Dendritic cell treated with granulocyte-macrophage colony-stimulating factor and Interleukin-4, amounts not matched to agents 40 ng/mL and 50 ng/mL, for 4 days (primary cell): ENCODE data around the gene PCBP3.

ENCODE experiments used
- H3K27ac Mint-ChIP-seq: one replicate; pipeline ENCODE4 v1.8.0; 2022; ENCODE audit warnings: mild to moderate bottlenecking, mixed read lengths
- H3K27me3 Mint-ChIP-seq: one replicate; pipeline ENCODE4 v1.8.0; 2022; ENCODE audit warnings: mild to moderate bottlenecking, mixed read lengths
- H3K36me3 Mint-ChIP-seq: one replicate; pipeline ENCODE4 v1.8.0; 2022; ENCODE audit warnings: low read depth, mixed read lengths
- H3K4me1 Mint-ChIP-seq: one replicate; pipeline ENCODE4 v1.8.0; 2022; ENCODE audit warnings: low read depth, mixed read lengths
- H3K4me3 Mint-ChIP-seq: one replicate; pipeline ENCODE4 v1.8.0; 2022; ENCODE audit warnings: mild to moderate bottlenecking, moderate library complexity, mixed read lengths
- H3K9me3 Mint-ChIP-seq: one replicate; pipeline ENCODE4 v1.8.0; 2022; ENCODE audit warnings: mixed read lengths
- intact Hi-C: fragments of 100-400 bp; cut with micrococcal nuclease; formaldehyde crosslinking; loops from one replicate; pipeline ENCODE4 v1.15.0; 2022

PCBP3 gene

DNA sequence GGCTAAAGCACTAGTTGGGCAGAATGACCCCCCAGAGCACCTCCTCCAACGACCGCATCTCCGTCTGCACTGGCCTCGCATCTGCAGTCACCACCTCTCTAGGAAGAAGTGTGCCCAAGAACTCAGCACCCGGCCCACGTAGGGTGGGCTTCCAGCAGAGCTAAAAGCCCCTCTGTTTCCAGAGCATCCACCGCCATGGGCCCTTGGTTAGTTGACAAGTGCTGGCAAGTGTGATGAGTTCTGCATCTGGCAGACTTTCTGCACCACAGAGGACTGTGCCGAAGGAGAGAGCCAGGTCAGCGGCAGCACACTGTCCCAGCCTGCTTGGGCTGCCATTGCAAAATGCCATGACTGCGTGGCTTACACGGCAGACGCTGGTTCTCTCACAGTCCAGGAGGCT lies 261.7 kb downstream of the PCBP3 start:
- Mint-ChIP-seq H3K36me3 (no peaks in the 10 kb centered on the region), H3K4me1 (no peaks in the 10 kb centered on the region), H3K27ac (no peak overlapping the region), H3K27me3 (no peaks in the 10 kb centered on the region), H3K4me3 (no peak overlapping the region), H3K9me3 (no peaks in the 10 kb centered on the region)
- intact Hi-C loops: no loop called here

DNA sequence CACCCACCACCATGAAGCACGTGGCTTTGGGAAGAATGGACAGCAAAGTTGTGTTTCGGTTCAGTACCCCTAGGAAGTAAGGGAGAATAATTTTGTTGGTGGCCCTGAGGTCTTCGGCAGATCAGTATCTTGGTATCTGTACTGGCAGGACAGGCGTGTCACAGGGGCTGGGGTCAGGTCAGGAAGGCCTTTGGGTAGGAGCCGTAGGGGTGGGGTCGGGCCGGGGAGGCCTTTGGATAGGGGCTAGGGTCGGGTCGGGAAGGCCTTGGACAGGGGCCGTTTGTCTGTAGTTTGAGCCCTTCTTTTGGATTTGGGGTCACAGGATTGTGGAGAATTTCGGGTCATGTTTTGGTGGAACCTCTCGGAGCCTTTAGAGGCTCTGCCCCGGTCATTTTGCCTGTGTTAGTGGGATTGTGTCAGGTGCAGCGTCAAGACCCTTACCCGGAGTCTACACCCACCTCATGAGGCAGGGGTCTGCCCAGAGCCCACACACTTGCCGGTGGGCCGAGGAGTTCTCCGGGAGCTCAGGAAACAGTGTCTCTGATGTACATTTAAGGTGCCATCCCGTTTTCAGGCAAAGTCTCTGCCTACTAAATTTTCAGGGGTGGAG lies 262.8 kb downstream of the PCBP3 start:
- Mint-ChIP-seq H3K9me3 (no peaks in the 10 kb centered on the region), H3K27me3 (no peaks in the 10 kb centered on the region), H3K4me1 (no peaks in the 10 kb centered on the region), H3K27ac (no peak overlapping the region), H3K36me3 (no peaks in the 10 kb centered on the region), H3K4me3 (no peak overlapping the region)
- intact Hi-C loops: no loop called here

DNA sequence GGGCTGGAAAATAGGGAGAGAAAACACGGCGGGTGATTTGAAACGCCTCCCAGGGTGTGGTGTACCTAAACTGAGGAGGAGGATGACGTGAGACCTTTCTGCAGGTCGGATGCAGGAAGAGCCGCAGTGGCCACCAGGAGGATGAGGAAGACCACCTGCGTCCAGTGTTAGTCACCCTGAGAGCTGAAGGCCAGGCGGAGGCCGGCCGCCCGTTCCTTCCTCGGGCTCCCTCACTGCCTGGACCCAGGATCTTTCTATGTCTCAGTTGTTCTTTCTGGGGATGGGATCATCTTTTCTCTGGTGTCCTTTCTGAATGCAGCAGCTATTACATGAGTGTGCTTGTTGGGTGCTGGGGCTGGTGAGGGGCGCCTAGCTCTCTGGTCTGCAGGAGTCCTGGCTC lies 263.3 kb downstream of the PCBP3 start:
- Mint-ChIP-seq H3K27me3 (no peaks in the 10 kb centered on the region), H3K36me3 (no peaks in the 10 kb centered on the region), H3K27ac (no peak overlapping the region), H3K9me3 (no peaks in the 10 kb centered on the region), H3K4me1 (no peaks in the 10 kb centered on the region), H3K4me3 (no peak overlapping the region)
- intact Hi-C loops: no loop called here

DNA sequence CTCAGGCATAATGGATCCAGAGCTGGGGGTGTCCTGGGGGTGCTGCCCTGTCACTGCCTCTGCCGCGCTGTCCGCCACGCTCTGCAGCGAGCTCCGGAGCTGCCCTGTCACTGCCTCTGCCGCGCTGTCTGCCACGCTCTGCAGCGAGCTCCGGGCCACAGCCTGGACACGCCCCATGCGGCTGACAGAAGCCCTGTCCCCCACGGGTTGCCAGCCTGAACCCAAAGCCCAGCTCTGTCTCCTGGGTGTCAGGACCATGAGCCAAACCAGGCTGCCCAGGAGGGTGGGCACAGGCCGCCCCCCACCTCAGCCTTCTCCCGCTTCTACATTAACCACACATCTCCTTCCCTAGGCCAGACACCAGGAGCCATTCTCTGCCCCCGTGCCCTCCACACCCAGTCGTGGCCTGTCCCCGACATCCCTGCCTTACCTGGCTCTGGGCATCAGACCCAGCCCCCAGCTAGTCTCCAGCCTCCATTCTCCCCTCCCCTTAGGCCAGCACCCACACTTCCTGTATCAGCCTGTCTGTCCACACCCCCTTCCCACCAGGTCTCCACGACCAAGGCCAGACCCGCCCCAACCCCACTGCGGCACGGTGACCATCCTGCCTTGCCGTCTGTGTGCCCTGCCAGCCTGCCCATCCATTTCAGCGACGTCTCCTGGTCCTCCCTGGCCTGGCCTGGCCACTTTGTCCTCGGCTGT lies 265.2 kb downstream of the PCBP3 start:
- Mint-ChIP-seq H3K36me3 (no peaks in the 10 kb centered on the region), H3K27ac (no peak overlapping the region), H3K27me3 (no peaks in the 10 kb centered on the region), H3K9me3 (no peaks in the 10 kb centered on the region), H3K4me1 (no peaks in the 10 kb centered on the region), H3K4me3 (no peak overlapping the region)
- intact Hi-C loops: no loop called here

DNA sequence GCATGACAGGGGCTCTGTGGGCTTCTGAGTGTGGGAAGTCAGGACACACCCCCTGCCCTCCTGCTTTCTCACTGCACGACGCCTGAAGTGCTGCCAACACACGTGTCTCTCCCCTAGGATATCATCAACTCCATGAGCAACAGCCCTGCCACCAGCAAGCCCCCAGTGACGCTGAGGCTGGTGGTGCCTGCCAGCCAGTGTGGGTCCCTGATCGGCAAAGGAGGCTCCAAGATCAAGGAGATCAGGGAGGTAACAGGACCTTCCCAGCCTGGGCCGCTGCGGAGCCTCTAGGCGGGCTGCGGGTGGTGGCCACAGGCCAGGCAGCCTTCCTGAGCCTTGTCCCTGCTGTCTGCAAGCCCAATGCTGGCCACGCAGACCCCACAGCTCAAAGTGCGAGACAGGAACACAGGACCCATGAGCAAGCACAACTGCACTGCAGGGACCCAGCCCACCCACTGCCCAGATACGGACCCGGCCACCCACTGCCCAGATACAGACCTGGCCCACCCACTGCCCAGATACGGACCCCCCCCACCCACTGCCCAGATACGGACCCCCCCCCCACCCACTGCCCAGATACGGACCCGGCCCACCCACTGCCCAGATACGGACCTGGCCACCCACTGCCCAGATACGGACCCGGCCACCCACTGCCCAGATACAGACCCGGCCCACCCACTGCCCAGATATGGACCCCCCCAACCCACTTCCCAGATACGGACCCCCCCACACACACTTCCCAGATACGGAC lies 265.9 kb downstream of the PCBP3 start:
- no peaks in the 10 kb centered on the region for H3K9me3 Mint-ChIP-seq
- no peaks in the 10 kb centered on the region for H3K27me3 Mint-ChIP-seq
- no peaks in the 10 kb centered on the region for H3K4me1 Mint-ChIP-seq
- H3K27ac Mint-ChIP-seq: no peak overlapping the region
- intact Hi-C loops: no loop called here
- no peak overlapping the region for H3K4me3 Mint-ChIP-seq
- no peaks in the 10 kb centered on the region for H3K36me3 Mint-ChIP-seq

DNA sequence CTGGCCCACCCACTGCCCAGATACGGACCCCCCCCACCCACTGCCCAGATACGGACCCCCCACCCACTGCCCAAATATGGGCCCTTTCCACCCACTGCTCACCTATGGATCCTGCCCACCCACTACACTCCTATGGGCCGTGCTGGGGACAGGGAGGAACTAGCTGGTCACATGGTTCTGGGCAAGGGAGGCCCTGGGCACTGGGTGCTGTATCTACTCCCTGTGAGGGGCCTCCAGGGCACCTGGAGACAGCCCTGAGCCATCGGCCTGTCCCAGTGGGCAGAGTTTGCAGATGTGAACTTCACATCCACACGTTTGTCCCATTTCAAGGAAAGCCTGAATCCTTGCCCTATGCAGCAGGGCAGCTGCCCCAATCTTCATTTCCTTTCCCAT lies 266.6 kb downstream of the PCBP3 start:
- Mint-ChIP-seq H3K27me3 (no peaks in the 10 kb centered on the region), H3K4me1 (no peaks in the 10 kb centered on the region)
- intact Hi-C loops: no loop called here

DNA sequence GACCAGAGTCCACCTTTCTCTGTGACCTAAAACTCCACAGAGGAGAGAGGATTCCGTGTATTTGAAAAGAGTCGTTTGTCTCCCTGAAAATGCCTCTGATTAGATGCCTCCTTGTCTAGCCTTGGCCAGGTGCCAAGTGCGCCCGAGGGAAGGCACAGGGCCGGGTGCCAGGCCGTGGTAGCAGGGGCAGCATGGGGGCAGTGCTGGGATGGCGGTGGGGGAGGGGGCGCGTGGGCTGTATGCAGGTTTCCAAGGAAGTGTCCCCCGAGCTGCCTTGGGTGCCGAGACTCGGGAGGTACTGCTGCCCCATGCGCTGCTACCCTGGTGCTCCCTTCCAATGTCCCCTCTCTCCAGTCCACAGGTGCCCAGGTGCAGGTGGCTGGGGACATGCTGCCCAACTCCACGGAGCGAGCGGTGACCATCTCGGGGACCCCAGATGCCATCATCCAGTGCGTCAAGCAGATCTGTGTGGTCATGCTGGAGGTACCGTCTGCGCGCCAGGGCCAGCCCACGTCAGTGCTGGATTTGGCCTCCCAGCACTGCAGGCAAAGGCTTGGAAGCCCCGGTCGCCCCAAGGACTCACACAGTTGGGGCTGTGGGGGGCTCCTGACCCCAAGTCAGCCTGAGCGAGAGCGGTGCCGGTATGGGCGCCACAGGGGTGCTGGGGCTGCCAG lies 267.2 kb downstream of the PCBP3 start:
- no peaks in the 10 kb centered on the region for H3K36me3 Mint-ChIP-seq
- H3K9me3 Mint-ChIP-seq: no peaks in the 10 kb centered on the region
- no peak overlapping the region for H3K4me3 Mint-ChIP-seq
- no peaks in the 10 kb centered on the region for H3K4me1 Mint-ChIP-seq
- H3K27me3 Mint-ChIP-seq: no peaks in the 10 kb centered on the region
- intact Hi-C loops: no loop called here
- no peak overlapping the region for H3K27ac Mint-ChIP-seq

More for the DNA sequence above, 266.6 kb downstream of the PCBP3 start:
- Mint-ChIP-seq H3K27ac (no peak overlapping the region), H3K9me3 (no peaks in the 10 kb centered on the region), H3K4me3 (no peak overlapping the region), H3K36me3 (no peaks in the 10 kb centered on the region)

DNA sequence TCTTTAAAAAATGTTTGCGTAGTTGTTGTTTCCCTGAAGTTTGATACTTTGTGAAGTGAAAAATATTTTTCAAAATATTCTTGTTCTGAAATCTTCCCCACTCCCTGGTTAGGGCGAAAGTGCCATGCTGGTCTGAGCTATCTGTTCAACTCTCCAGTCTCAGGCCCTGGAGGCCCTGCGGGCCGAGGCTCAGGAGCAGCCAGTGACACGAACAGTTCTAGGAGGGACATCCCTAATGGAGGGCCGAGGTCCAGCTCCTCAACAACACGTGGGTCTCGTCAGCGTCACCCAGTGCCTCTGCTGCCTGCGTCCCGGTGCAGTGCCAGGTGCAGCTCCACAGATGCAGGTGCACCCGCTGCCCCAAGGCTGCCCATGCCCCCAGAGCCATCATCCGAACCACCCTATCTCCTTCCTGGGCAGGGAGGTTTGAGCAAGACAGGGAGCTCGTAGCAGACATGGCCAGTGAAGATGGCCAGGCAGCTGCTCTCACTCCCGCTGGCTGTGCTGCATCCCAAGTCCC lies 268.3 kb downstream of the PCBP3 start:
- no peaks in the 10 kb centered on the region for H3K36me3 Mint-ChIP-seq
- intact Hi-C loops: no loop called here
- no peaks in the 10 kb centered on the region for H3K4me1 Mint-ChIP-seq
- no peak overlapping the region for H3K4me3 Mint-ChIP-seq
- no peak overlapping the region for H3K27ac Mint-ChIP-seq
- no peaks in the 10 kb centered on the region for H3K27me3 Mint-ChIP-seq
- H3K9me3 Mint-ChIP-seq: no peaks in the 10 kb centered on the region

DNA sequence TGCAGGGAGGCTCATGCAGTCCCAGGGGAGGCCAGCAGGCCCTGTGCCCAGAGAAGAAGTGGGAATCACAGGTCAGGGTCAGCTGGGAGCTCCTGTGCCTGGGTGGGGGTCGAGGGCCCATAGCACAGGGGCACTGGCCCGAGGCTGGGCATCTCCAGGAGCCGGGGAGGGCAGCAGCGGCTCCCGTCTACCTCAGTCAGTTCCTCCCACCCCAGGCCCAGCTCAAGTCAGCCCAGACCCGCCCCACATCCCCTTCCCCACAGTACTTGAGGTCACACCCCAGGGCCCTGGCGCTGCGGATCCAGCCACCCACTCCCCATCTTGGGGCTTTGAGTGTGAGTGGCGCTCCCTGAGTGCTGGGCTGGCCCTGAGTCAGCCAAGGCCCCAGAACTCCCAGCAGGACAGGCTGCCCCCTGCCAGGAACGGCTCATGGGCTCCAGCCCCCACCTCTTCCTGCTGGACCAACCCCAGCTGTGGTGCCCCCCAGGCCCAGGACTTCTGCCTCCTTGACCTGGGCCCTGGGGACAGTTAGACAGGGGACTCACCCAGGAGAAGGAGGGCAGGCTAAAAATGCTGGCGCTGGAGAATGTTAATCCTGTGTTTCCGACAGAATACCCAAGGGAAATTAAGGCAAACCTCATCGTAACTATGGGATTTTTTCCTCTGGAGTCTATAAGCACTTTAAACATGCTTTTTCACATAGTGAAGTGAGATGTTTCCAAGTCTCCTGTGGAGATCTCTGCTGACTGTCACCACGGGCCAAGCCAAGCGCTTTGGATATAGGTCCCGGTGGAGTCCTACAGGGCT lies 269.3 kb downstream of the PCBP3 start:
- Mint-ChIP-seq H3K27me3 (no peaks in the 10 kb centered on the region), H3K27ac (no peak overlapping the region), H3K36me3 (no peaks in the 10 kb centered on the region), H3K9me3 (no peaks in the 10 kb centered on the region), H3K4me3 (no peak overlapping the region), H3K4me1 (no peaks in the 10 kb centered on the region)
- intact Hi-C loops: no loop called here

DNA sequence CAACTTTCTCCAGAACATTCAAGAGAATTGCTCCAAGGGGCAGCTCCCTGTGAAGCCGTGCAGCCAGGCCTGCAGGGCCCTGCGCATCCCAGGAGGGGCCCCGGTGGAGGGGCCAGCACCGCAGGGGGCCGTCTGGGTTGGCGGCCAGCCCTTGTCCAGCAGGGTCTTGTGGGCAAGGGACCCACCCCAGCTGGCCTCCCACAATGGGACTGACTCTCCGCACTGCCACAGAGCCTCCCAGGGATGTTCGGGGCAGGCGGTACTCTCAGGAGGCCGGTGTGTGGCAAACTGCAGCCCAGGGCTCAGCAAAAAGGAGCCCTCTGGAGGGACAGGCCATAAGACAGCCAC lies 269.9 kb downstream of the PCBP3 start:
- Mint-ChIP-seq H3K27me3 (no peaks in the 10 kb centered on the region), H3K36me3 (no peaks in the 10 kb centered on the region), H3K27ac (no peak overlapping the region), H3K9me3 (no peaks in the 10 kb centered on the region), H3K4me1 (no peaks in the 10 kb centered on the region), H3K4me3 (no peak overlapping the region)
- intact Hi-C loops: no loop called here

DNA sequence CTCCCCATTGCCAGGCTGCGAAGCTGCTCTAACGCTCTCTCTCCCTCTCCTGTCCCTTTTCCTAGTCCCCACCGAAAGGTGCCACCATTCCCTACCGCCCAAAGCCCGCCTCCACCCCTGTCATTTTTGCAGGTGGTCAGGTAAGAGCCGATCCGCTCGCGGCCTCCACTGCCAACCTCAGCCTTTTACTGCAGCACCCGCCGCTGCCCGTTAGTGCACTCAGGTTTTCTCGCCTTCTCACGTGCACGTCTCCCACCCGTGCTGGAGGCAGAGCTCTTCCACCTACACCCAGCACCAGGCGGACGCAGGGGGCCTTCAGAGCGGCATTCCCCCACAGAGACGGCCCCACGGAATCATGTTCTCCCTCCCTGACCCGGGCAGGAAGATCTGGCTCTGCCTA lies 270.4 kb downstream of the PCBP3 start:
- Mint-ChIP-seq H3K27ac (no peak overlapping the region), H3K4me3 (no peak overlapping the region), H3K9me3 (no peaks in the 10 kb centered on the region)

DNA sequence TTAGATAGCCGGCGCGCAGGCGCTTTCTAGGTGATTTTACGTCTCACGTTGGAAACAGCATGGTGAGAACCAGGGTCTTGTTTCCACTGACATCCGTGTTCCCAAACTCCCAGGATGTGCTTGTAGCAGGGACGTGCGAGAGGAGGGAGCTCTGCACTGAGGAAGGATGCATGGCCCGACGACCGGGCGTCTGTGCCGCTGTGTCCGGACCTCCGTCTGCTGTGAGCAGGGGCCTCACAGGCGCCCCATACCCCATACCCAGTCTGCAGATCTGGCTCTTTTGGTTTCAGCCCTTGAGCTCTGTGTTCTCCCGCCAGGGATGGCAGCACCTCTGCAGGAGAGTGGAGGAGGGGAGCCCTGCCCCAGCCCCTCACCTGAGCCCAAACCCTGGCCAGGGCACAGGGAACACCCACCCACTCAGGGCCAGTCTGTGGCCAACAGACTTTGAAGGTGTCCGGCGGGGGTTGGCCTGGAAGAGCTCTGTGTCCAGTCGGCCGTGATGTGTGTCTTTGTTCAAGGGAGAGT lies 270.9 kb downstream of the PCBP3 start:
- Mint-ChIP-seq H3K4me3 (no peak overlapping the region), H3K9me3 (no peaks in the 10 kb centered on the region), H3K4me1 (no peaks in the 10 kb centered on the region), H3K27ac (no peak overlapping the region), H3K27me3 (no peaks in the 10 kb centered on the region), H3K36me3 (no peaks in the 10 kb centered on the region)
- intact Hi-C loops: no loop called here

More for the DNA sequence above, 270.4 kb downstream of the PCBP3 start:
- Mint-ChIP-seq H3K27me3 (no peaks in the 10 kb centered on the region), H3K4me1 (no peaks in the 10 kb centered on the region), H3K36me3 (no peaks in the 10 kb centered on the region)
- intact Hi-C loops: no loop called here

DNA sequence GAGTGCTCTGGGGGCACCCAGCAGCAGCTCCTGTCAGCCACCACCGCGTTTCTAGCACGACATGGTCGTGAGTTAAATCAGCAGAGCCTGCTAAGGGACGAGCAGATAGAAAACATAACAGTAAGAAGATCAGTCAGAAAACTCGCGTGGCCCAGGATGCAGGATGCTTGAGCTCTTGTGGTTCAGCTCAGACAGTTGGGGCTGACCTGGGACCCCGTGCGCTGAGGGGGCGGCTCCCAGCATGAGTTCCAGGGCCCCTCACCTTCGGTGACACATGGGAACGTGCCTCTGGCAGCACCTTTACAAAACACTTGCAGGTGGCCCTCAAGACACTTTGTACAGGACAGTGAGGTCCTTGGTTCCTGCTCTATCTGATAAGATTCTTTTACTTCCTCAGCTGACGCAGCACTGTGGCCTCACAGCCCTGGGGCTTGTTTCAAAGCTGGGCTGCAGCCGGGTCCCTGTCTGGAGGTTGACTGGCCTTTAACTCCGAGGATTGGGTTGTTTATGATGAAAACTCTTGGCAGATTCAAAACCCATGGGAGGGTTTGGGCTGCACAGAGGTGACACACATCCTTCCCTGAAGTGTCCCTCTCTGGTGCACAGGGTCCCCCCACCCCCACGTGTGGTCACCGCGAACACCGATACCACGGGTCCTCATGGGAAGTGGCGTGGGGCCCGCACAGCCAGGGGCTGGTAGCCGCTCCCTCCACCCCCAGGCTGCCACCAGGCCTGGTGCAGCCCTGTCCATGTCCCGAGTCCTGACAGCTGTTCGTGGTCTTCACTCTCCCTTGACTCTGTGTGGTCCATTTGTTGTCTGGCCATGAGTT lies 272.7 kb downstream of the PCBP3 start:
- Mint-ChIP-seq H3K4me1 (no peaks in the 10 kb centered on the region), H3K36me3 (no peaks in the 10 kb centered on the region), H3K9me3 (no peaks in the 10 kb centered on the region), H3K27ac (no peak overlapping the region), H3K27me3 (no peaks in the 10 kb centered on the region), H3K4me3 (no peak overlapping the region)
- intact Hi-C loops: no loop called here
